ENCODE data around the gene C1QTNF1. TPM values are rescaled to one million over a fixed set of nuclear protein-coding genes. Genes with fewer than 3 reads are reported as not detected.

Gene C1QTNF1
- total RNA-seq, 2 experiments from 2014 or later: not detected

GRCh38 chr17:78995022-78995760 lies 28.8 kb upstream of the C1QTNF1 start:
- Mint-ChIP-seq H3K4me3 (no peak overlapping the region), H3K4me1 (ENCODE audit: low read depth) (peaks cover 4% of the 10 kb centered on the region), H3K36me3 (ENCODE audit: low read depth) (peaks cover 61% of the 10 kb centered on the region), H3K27ac (no peak overlapping the region), H3K27me3 (ENCODE audit: low read depth) (no peaks in the 10 kb centered on the region), H3K9me3 (ENCODE audit: insufficient read depth) (no peaks in the 10 kb centered on the region)
- POLR2A ChIA-PET: interaction anchor here (0.7 kb wide), 1 partner anchor 15 kb away, joined by 3 read pairs; the partner anchor contains the start of gene CANT1
- ATAC-seq (no peak), DNase-seq (no peak)
- CTCF ChIA-PET: interaction anchor here (1.8 kb wide), 1 partner anchor 10 kb away, joined by 7 read pairs; no protein-coding TSS in a partner anchor

GRCh38 chr17:78995761-78996451 lies 28.1 kb upstream of the C1QTNF1 start:
- Mint-ChIP-seq H3K27me3 (ENCODE audit: low read depth) (no peaks in the 10 kb centered on the region), H3K4me3 (no peak overlapping the region), H3K9me3 (ENCODE audit: insufficient read depth) (no peaks in the 10 kb centered on the region), H3K4me1 (ENCODE audit: low read depth) (peaks cover 4% of the 10 kb centered on the region), H3K27ac (no peak overlapping the region), H3K36me3 (ENCODE audit: low read depth) (peaks cover 61% of the 10 kb centered on the region)
- POLR2A ChIA-PET: interaction anchor here (0.7 kb wide), 1 partner anchor 14 kb away, joined by 3 read pairs; the partner anchor contains the start of gene CANT1
- ATAC-seq (no peak), DNase-seq (no peak)
- CTCF ChIA-PET: interaction anchor here (1.8 kb wide), 1 partner anchor 11 kb away, joined by 7 read pairs; no protein-coding TSS in a partner anchor

- ATAC-seq (no peak), DNase-seq (no peak)
- ChIA-PET CTCF (no interaction called here), POLR2A (no interaction called here)
- Mint-ChIP-seq H3K4me1 (ENCODE audit: low read depth) (peaks cover 4% of the 10 kb centered on the region), H3K4me3 (no peak overlapping the region), H3K36me3 (ENCODE audit: low read depth) (peaks cover 54% of the 10 kb centered on the region), H3K27ac (no peak overlapping the region), H3K9me3 (ENCODE audit: insufficient read depth) (no peaks in the 10 kb centered on the region), H3K27me3 (ENCODE audit: low read depth) (no peaks in the 10 kb centered on the region)
Measured at GRCh38 chr17:78996781-78997201, 27.2 kb upstream of the C1QTNF1 start.

- no peak for DNase-seq
- H3K4me3 Mint-ChIP-seq: no peak overlapping the region
- H3K9me3 Mint-ChIP-seq (ENCODE audit: insufficient read depth): no peaks in the 10 kb centered on the region
- H3K27ac Mint-ChIP-seq: no peak overlapping the region
- peaks cover 54% of the 10 kb centered on the region for H3K36me3 Mint-ChIP-seq (ENCODE audit: low read depth)
- ChIA-PET CTCF (no interaction called here), POLR2A (no interaction called here)
- no peaks in the 10 kb centered on the region for H3K27me3 Mint-ChIP-seq (ENCODE audit: low read depth)
- ATAC-seq: no peak
- H3K4me1 Mint-ChIP-seq (ENCODE audit: low read depth): peaks cover 5% of the 10 kb centered on the region
Measured at GRCh38 chr17:78997231-78997741, 26.7 kb upstream of the C1QTNF1 start.

GRCh38 chr17:78997881-78998280 lies 26.1 kb upstream of the C1QTNF1 start:
- Mint-ChIP-seq H3K4me3 (no peak overlapping the region), H3K4me1 (ENCODE audit: low read depth) (peaks cover 9% of the 10 kb centered on the region), H3K27ac (no peak overlapping the region), H3K27me3 (ENCODE audit: low read depth) (no peaks in the 10 kb centered on the region), H3K36me3 (ENCODE audit: low read depth) (peaks cover 56% of the 10 kb centered on the region), H3K9me3 (ENCODE audit: insufficient read depth) (no peaks in the 10 kb centered on the region)
- ATAC-seq: no peak
- no peak for DNase-seq
- POLR2A ChIA-PET: no interaction called here
- CTCF ChIA-PET: no interaction called here

GRCh38 chr17:78998311-78999055 lies 25.5 kb upstream of the C1QTNF1 start:
- ChIA-PET POLR2A (no interaction called here), CTCF (no interaction called here)
- Mint-ChIP-seq H3K4me3 (no peak overlapping the region), H3K9me3 (ENCODE audit: insufficient read depth) (no peaks in the 10 kb centered on the region), H3K27me3 (ENCODE audit: low read depth) (no peaks in the 10 kb centered on the region), H3K36me3 (ENCODE audit: low read depth) (peaks cover 51% of the 10 kb centered on the region), H3K4me1 (ENCODE audit: low read depth) (peaks cover 6% of the 10 kb centered on the region), H3K27ac (no peak overlapping the region)
- DNase-seq (no peak), ATAC-seq (no peak)

- ChIA-PET POLR2A (interaction anchor here (1.0 kb wide), 1 partner anchor 10 kb away, joined by 3 read pairs; the partner anchor contains the start of gene CANT1), CTCF (interaction anchor here (0.8 kb wide), 1 partner anchor 22 kb away, joined by 4 read pairs; no protein-coding TSS in a partner anchor)
Measured at GRCh38 chr17:78999056-78999768, 24.8 kb upstream of the C1QTNF1 start.

GRCh38 chr17:78999947-79000395 lies 24.0 kb upstream of the C1QTNF1 start:
- Mint-ChIP-seq H3K4me3 (no peak overlapping the region), H3K36me3 (ENCODE audit: low read depth) (peaks cover 45% of the 10 kb centered on the region), H3K9me3 (ENCODE audit: insufficient read depth) (no peaks in the 10 kb centered on the region), H3K27me3 (ENCODE audit: low read depth) (no peaks in the 10 kb centered on the region), H3K4me1 (ENCODE audit: low read depth) (peaks cover 8% of the 10 kb centered on the region), H3K27ac (no peak overlapping the region)
- no peak for ATAC-seq
- ChIA-PET CTCF (interaction anchor here (0.8 kb wide), 1 partner anchor 22 kb away, joined by 4 read pairs; no protein-coding TSS in a partner anchor), POLR2A (interaction anchor here (1.0 kb wide), 1 partner anchor 10 kb away, joined by 3 read pairs; the partner anchor contains the start of gene CANT1)
- DNase-seq: no peak

More at GRCh38 chr17:78999056-78999768, 24.8 kb upstream of the C1QTNF1 start:
- H3K4me1 Mint-ChIP-seq (ENCODE audit: low read depth): peaks cover 8% of the 10 kb centered on the region
- no peaks in the 10 kb centered on the region for H3K27me3 Mint-ChIP-seq (ENCODE audit: low read depth)
- DNase-seq: no peak
- ATAC-seq: no peak
- no peak overlapping the region for H3K4me3 Mint-ChIP-seq
- no peaks in the 10 kb centered on the region for H3K9me3 Mint-ChIP-seq (ENCODE audit: insufficient read depth)
- H3K27ac Mint-ChIP-seq: no peak overlapping the region
- peaks cover 48% of the 10 kb centered on the region for H3K36me3 Mint-ChIP-seq (ENCODE audit: low read depth)

- Mint-ChIP-seq H3K4me1 (ENCODE audit: low read depth) (peaks cover 14% of the 10 kb centered on the region), H3K27me3 (ENCODE audit: low read depth) (no peaks in the 10 kb centered on the region), H3K9me3 (ENCODE audit: insufficient read depth) (no peaks in the 10 kb centered on the region), H3K36me3 (ENCODE audit: low read depth) (peaks cover 42% of the 10 kb centered on the region), H3K4me3 (no peak overlapping the region), H3K27ac (no peak overlapping the region)
- ChIA-PET POLR2A (interaction anchor here (1.0 kb wide), 1 partner anchor 9 kb away, joined by 3 read pairs; the partner anchor contains the start of gene CANT1), CTCF (interaction anchor here (0.8 kb wide), 1 partner anchor 21 kb away, joined by 4 read pairs; no protein-coding TSS in a partner anchor)
- DNase-seq (no peak), ATAC-seq (no peak)
Measured at GRCh38 chr17:79000396-79001189, 23.4 kb upstream of the C1QTNF1 start.

- no peak overlapping the region for H3K27ac Mint-ChIP-seq
- ChIA-PET CTCF (no interaction called here), POLR2A (no interaction called here)
Measured at GRCh38 chr17:79001190-79002020, 22.6 kb upstream of the C1QTNF1 start.

More at GRCh38 chr17:79001190-79002020, 22.6 kb upstream of the C1QTNF1 start:
- no peak overlapping the region for H3K4me3 Mint-ChIP-seq
- H3K36me3 Mint-ChIP-seq (ENCODE audit: low read depth): peaks cover 36% of the 10 kb centered on the region
- H3K27me3 Mint-ChIP-seq (ENCODE audit: low read depth): no peaks in the 10 kb centered on the region
- no peaks in the 10 kb centered on the region for H3K9me3 Mint-ChIP-seq (ENCODE audit: insufficient read depth)
- peaks cover 22% of the 10 kb centered on the region for H3K4me1 Mint-ChIP-seq (ENCODE audit: low read depth)
- DNase-seq (no peak), ATAC-seq (no peak)

Measured in activated CD8-positive, alpha-beta T cell treated with anti-CD3 and anti-CD28 coated beads, Interleukin-2, amount 10 ng/mL, durations not matched to agents 7 days and 5 days (primary cell).